ENCODE results near the gene CRYL1. TPM values are rescaled to one million over a fixed set of nuclear protein-coding genes. Genes with fewer than 3 reads are reported as not detected.
A peak's percentile ranks its signal among the peaks of the same experiment; 100 is the strongest.

Gene CRYL1
- total and polyA plus RNA-seq, 2 experiments from 2014 or later = 65.5 to 66.2 TPM

DNA sequence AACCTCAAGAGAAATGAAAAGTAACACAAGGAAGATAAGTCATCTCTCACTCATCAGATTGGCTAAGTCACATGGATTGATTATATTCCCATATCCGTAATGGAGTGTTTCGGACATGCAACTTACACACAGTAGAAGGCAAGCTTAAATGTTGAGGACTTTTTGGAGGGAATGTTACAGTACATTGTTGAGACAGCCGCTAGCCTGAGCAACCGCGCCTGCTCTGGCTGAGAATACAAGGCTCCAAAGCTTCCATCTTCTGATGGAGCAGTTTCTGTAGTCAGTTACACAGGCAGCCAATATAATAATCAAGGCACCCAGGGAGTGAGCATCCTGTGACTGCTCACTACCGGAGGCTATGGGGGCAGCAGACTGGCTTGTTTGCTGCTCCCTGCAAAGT, 1.0 kb upstream of the CRYL1 start:
- DNase-seq (ENCODE audit: low spot score) = no peak
- Histone ChIP-seq H3K9me2 (replicated peaks; ENCODE audit: insufficient read depth) (no peaks in the 10 kb centered on the region), H3K36me3 (replicated peaks; ENCODE audit: insufficient read depth, low read depth) (no peaks in the 10 kb centered on the region), H3K4me1 (ENCODE audit: insufficient read depth) (peaks cover 20% of the 10 kb centered on the region), H3K4me3 (peak overlapping the region; percentile 100), H3K27me3 (no peaks in the 10 kb centered on the region), H3K4me2 (peak overlapping the region; percentile 88), H3K27ac (peak overlapping the region; percentile 81), H4K20me1 (ENCODE audit: insufficient read depth, poor library complexity, severe bottlenecking) (no peaks in the 10 kb centered on the region), H3K9me3 (ENCODE audit: low read depth) (no peaks in the 10 kb centered on the region), H2AFZ (peak overlapping the region; percentile 100), H3K79me2 (peaks cover 31% of the 10 kb centered on the region)
- 68% methylated on average over 6 of the region's 6 CpGs for WGBS (ENCODE audit: low lambda C conversion rate, missing lambda C conversion rate)
- TF ChIP-seq, protein P1, sequence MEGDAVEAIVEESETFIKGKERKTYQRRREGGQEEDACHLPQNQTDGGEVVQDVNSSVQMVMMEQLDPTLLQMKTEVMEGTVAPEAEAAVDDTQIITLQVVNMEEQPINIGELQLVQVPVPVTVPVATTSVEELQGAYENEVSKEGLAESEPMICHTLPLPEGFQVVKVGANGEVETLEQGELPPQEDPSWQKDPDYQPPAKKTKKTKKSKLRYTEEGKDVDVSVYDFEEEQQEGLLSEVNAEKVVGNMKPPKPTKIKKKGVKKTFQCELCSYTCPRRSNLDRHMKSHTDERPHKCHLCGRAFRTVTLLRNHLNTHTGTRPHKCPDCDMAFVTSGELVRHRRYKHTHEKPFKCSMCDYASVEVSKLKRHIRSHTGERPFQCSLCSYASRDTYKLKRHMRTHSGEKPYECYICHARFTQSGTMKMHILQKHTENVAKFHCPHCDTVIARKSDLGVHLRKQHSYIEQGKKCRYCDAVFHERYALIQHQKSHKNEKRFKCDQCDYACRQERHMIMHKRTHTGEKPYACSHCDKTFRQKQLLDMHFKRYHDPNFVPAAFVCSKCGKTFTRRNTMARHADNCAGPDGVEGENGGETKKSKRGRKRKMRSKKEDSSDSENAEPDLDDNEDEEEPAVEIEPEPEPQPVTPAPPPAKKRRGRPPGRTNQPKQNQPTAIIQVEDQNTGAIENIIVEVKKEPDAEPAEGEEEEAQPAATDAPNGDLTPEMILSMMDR (IDR thresholded peaks at IDR 0.05; ENCODE audit: poor library complexity) = no peak

DNA sequence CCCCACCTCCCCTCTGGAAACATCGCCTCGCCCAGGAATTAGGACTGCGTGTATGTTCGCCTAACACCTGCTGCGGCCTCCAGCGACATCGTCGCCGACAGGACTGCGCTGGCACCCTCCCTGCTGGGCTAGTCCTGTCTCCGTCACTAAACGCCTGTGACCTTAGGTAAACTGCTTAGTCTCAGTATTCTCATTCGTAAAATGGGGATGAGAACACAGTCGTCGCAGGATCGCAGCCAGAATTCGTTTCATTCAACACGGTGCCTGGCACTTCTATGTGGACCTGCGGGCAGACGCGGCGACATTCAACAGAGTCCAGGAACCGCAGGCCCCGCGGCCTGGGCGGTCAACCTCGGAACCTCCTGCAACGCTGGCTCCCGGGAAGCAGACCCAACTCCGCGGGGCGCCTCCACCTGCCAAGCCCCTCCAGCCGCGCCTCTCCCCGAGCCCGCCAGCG, 485 bp downstream of the CRYL1 start:
- Histone ChIP-seq H3K9me3 (ENCODE audit: low read depth) (no peaks in the 10 kb centered on the region), H3K27ac (peak overlapping the region; percentile 81), H2AFZ (peak overlapping the region; percentile 100), H4K20me1 (ENCODE audit: insufficient read depth, poor library complexity, severe bottlenecking) (no peaks in the 10 kb centered on the region), H3K4me3 (peak overlapping the region; percentile 100), H3K9me2 (replicated peaks; ENCODE audit: insufficient read depth) (no peaks in the 10 kb centered on the region), H3K79me2 (peaks cover 33% of the 10 kb centered on the region), H3K4me1 (ENCODE audit: insufficient read depth) (peaks cover 24% of the 10 kb centered on the region), H3K27me3 (no peaks in the 10 kb centered on the region), H3K36me3 (replicated peaks; ENCODE audit: insufficient read depth, low read depth) (no peaks in the 10 kb centered on the region), H3K4me2 (peak overlapping the region; percentile 88)
- WGBS (ENCODE audit: low lambda C conversion rate, missing lambda C conversion rate) = 4% methylated on average over 37 of the region's 37 CpGs
- TF ChIP-seq EZH2phosphoT487 (IDR thresholded peaks at IDR 0.05; ENCODE audit: low read depth, severe bottlenecking, unreplicated experiment) (no peak), EZH2 (IDR thresholded peaks at IDR 0.05; ENCODE audit: borderline replicate concordance) (no peak)
- TF ChIP-seq, protein P1 (IDR thresholded peaks at IDR 0.05; ENCODE audit: poor library complexity) = no peak
- DNase-seq (ENCODE audit: low spot score) = peak; percentile 50

DNA sequence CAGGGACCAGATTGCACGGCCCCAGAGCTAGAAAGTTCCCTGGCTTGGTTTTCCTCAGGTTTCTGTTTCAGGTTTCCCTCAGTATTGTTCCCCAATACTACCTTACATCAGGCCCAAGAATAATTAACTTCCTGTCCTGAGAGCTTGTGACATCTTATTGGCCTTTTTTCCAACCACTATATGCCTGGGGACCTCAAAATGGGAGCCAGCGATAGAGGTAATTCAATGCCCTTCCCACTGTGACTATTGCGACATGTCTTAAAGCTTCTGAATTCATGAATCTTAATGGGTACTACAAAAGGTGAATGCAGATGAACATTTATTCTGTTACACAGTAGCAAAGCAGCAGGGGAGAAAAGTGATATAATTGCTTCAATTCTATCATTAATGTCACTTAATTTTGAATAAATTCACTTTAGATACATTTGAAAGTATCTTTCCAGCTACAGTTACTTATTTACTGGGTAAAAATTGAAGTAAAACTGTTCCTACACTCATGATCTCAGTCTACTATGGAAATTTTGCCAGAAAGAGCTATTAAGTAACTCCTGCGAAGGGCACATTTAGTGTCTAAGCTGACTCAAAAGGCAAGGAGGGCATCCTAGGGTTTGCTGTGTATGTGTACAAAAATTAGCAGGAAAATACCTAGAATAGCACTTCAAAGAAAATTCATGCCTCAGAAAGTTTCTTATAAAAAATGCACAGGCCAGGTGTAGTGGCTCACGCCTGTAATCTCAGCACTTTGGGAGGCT, 4.1 kb downstream of the CRYL1 start:
- Histone ChIP-seq H3K9me3 (ENCODE audit: low read depth) (no peaks in the 10 kb centered on the region), H2AFZ (no peak overlapping the region), H3K36me3 (replicated peaks; ENCODE audit: insufficient read depth, low read depth) (no peaks in the 10 kb centered on the region), H3K4me3 (no peak overlapping the region), H3K27me3 (no peaks in the 10 kb centered on the region), H3K4me1 (ENCODE audit: insufficient read depth) (peaks cover 21% of the 10 kb centered on the region), H3K9me2 (replicated peaks; ENCODE audit: insufficient read depth) (no peaks in the 10 kb centered on the region), H3K27ac (no peak overlapping the region), H3K79me2 (peaks cover 33% of the 10 kb centered on the region), H4K20me1 (ENCODE audit: insufficient read depth, poor library complexity, severe bottlenecking) (no peaks in the 10 kb centered on the region), H3K4me2 (no peak overlapping the region)
- TF ChIP-seq, protein P1 (IDR thresholded peaks at IDR 0.05; ENCODE audit: poor library complexity) = no peak
- TF ChIP-seq EZH2 (IDR thresholded peaks at IDR 0.05; ENCODE audit: borderline replicate concordance) (no peak), EZH2phosphoT487 (IDR thresholded peaks at IDR 0.05; ENCODE audit: low read depth, severe bottlenecking, unreplicated experiment) (no peak)
- no peak for DNase-seq (ENCODE audit: low spot score)
- 92% methylated on average over 5 of the region's 5 CpGs for WGBS (ENCODE audit: low lambda C conversion rate, missing lambda C conversion rate)
